Mammary epithelial cell (primary cell): ENCODE results near the gene FAF2.

Source experiments
- EZH2 ChIP-seq: IDR thresholded peaks from 2 replicates; pipeline ENCODE4 v1.6.1; 2012; ENCODE audit warnings: low read length, inconsistent platforms, borderline replicate concordance
- TF ChIP-seq, protein P1 (sequence below), 2 donors: IDR thresholded peaks in 1 of 2; conservative IDR thresholded peaks in 1 of 2; 2 replicates each; pipeline ENCODE4 v1.5.1; 2011 to 2012; ENCODE audit warnings: inconsistent platforms in 2 of 2, low read length in 2 of 2, mild to moderate bottlenecking in 2 of 2, control low read depth in 1 of 2, low read depth in 1 of 2; ENCODE audit not compliant: insufficient read depth in 1 of 2; ENCODE audit errors: extremely low read depth in 1 of 2

DNA sequence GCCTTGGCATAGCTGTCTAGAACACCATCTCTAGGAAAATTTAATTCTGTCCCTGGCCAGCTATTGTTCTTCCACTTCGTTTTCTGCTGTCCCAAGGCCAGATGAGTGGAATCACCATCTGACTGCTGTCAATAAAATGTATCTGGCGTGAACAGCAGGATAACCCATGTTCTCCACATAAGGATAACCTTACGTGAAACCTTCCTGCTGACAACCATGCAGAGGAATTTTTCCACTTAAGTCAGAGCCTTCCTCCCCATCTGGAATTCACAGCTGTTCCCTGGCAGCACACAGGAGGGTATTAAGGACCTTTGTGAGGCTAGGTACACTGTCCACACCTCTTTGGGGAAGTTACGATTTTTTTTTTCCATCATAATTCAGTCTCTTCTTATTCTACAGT, 60.4 kb downstream of the FAF2 start:
- TF ChIP-seq, protein P1, sequence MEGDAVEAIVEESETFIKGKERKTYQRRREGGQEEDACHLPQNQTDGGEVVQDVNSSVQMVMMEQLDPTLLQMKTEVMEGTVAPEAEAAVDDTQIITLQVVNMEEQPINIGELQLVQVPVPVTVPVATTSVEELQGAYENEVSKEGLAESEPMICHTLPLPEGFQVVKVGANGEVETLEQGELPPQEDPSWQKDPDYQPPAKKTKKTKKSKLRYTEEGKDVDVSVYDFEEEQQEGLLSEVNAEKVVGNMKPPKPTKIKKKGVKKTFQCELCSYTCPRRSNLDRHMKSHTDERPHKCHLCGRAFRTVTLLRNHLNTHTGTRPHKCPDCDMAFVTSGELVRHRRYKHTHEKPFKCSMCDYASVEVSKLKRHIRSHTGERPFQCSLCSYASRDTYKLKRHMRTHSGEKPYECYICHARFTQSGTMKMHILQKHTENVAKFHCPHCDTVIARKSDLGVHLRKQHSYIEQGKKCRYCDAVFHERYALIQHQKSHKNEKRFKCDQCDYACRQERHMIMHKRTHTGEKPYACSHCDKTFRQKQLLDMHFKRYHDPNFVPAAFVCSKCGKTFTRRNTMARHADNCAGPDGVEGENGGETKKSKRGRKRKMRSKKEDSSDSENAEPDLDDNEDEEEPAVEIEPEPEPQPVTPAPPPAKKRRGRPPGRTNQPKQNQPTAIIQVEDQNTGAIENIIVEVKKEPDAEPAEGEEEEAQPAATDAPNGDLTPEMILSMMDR (conservative IDR thresholded peaks at IDR 0.05 in 1 of 2, IDR thresholded peaks at IDR 0.05 in 1 of 2; ENCODE audit: extremely low read depth in 1 of 2, insufficient read depth in 1 of 2, low read depth in 1 of 2, low read length in 2 of 2) = no peak
- no peak for TF ChIP-seq EZH2
